Measurements from ENCODE around the gene XRCC4. TPM values are rescaled to one million over a fixed set of nuclear protein-coding genes. Genes with fewer than 3 reads are reported as not detected.
"Not testable (repeated sequence)": the region's sequence is repeated elsewhere in the genome, so short reads cannot be mapped to it uniquely, and the experiment has no call there.

XRCC4 gene
- total RNA-seq, 1 donor from 2014 or later = 5.9 TPM

- Histone ChIP-seq H3K27me3 (no peaks in the 10 kb centered on the region), H3K9me3 (no peaks in the 10 kb centered on the region), H3K4me3 (no peak overlapping the region), H3K27ac (no peak overlapping the region), H3K36me3 (peaks cover 11% of the 10 kb centered on the region), H3K4me1 (no peaks in the 10 kb centered on the region)
- intact Hi-C loops (cut with DNase I) = no loop called here
- TF ChIP-seq CTCF (IDR thresholded peaks at IDR 0.05) = no peak
- no peak for ATAC-seq
- no peak for DNase-seq
Measured at GRCh38 chr5:83059341-83059740, 18.0 kb upstream of the XRCC4 start.

- ATAC-seq (no peak), DNase-seq (no peak)
- Histone ChIP-seq H3K9me3 (no peaks in the 10 kb centered on the region), H3K27ac (no peak overlapping the region), H3K36me3 (peaks cover 3% of the 10 kb centered on the region), H3K4me1 (peaks cover 9% of the 10 kb centered on the region), H3K27me3 (no peaks in the 10 kb centered on the region), H3K4me3 (no peak overlapping the region)
- intact Hi-C loops (cut with DNase I) = no loop called here
- no peak for TF ChIP-seq CTCF (IDR thresholded peaks at IDR 0.05)
Measured at GRCh38 chr5:83066548-83067110, 10.7 kb upstream of the XRCC4 start.

GRCh38 chr5:83067377-83067776 is 10.0 kb upstream of the XRCC4 start:
- H3K27me3 ChIP-seq, ATAC-seq: not testable (repeated sequence)
- H3K4me1 ChIP-seq = peaks cover 16% of the 10 kb centered on the region

GRCh38 chr5:83069096-83069799 is 8.1 kb upstream of the XRCC4 start:
- Histone ChIP-seq H3K27me3 (no peaks in the 10 kb centered on the region), H3K27ac (no peak overlapping the region), H3K9me3 (no peaks in the 10 kb centered on the region), H3K4me1 (peaks cover 23% of the 10 kb centered on the region), H3K4me3 (no peak overlapping the region), H3K36me3 (no peaks in the 10 kb centered on the region)
- ATAC-seq (no peak), DNase-seq (no peak)
- intact Hi-C loops (cut with DNase I) = no loop called here
- no peak for TF ChIP-seq CTCF (IDR thresholded peaks at IDR 0.05)

More at GRCh38 chr5:83067377-83067776, 10.0 kb upstream of the XRCC4 start:
- DNase-seq; H3K27ac ChIP-seq; intact Hi-C loops (cut with DNase I); H3K9me3 ChIP-seq; H3K36me3 ChIP-seq; H3K4me3 ChIP-seq: not testable (repeated sequence)

- Histone ChIP-seq H3K36me3 (no peaks in the 10 kb centered on the region), H3K4me3 (no peak overlapping the region), H3K27me3 (no peaks in the 10 kb centered on the region), H3K27ac (no peak overlapping the region), H3K4me1 (peaks cover 23% of the 10 kb centered on the region), H3K9me3 (no peaks in the 10 kb centered on the region)
- ATAC-seq = no peak
- intact Hi-C loops (cut with DNase I) = no loop called here
- no peak for TF ChIP-seq CTCF (IDR thresholded peaks at IDR 0.05)
- DNase-seq = no peak
Measured at GRCh38 chr5:83071286-83072051, 5.9 kb upstream of the XRCC4 start.

- intact Hi-C loops (cut with DNase I) = no loop called here
- no peak for DNase-seq
Measured at GRCh38 chr5:83072966-83073365, 4.4 kb upstream of the XRCC4 start.

More at GRCh38 chr5:83072966-83073365, 4.4 kb upstream of the XRCC4 start:
- no peak for ATAC-seq
- Histone ChIP-seq H3K36me3 (no peaks in the 10 kb centered on the region), H3K4me1 (peaks cover 24% of the 10 kb centered on the region), H3K27ac (no peak overlapping the region), H3K27me3 (no peaks in the 10 kb centered on the region), H3K9me3 (no peaks in the 10 kb centered on the region), H3K4me3 (no peak overlapping the region)
- TF ChIP-seq CTCF (IDR thresholded peaks at IDR 0.05) = no peak
